NCI-H2196 treated with DMSO at 0.1 percent for 48 hours (cell line): ENCODE measurements around the gene KCNJ18.
"Not testable (repeated sequence)": the region's sequence is repeated elsewhere in the genome, so short reads cannot be mapped to it uniquely, and the experiment has no call there.

Experiments used
- DNase-seq: peaks from one replicate; lab custom pipeline; 2025; ENCODE audit not compliant: unreplicated experiment; lab: John Stamatoyannopoulos, UW

The KCNJ18 gene

GRCh38 chr17:21702029-21702428 is 9.7 kb downstream of the KCNJ18 start:
- DNase-seq = not testable (repeated sequence)

- DNase-seq = not testable (repeated sequence)
Observed at GRCh38 chr17:21702521-21702920, 10.2 kb downstream of the KCNJ18 start.

GRCh38 chr17:21702940-21703640 is 10.8 kb downstream of the KCNJ18 start:
- not testable (repeated sequence) for DNase-seq

- DNase-seq = not testable (repeated sequence)
Observed at GRCh38 chr17:21703891-21704872, 11.9 kb downstream of the KCNJ18 start.

GRCh38 chr17:21705021-21705601 is 12.8 kb downstream of the KCNJ18 start:
- DNase-seq = no peak

- not testable (repeated sequence) for DNase-seq
Observed at GRCh38 chr17:21705746-21706145, 13.4 kb downstream of the KCNJ18 start.

- DNase-seq = not testable (repeated sequence)
Observed at GRCh38 chr17:21706546-21706945, 14.2 kb downstream of the KCNJ18 start.

GRCh38 chr17:21707131-21707530 is 14.8 kb downstream of the KCNJ18 start:
- DNase-seq = not testable (repeated sequence)

GRCh38 chr17:21707711-21708611 is 15.6 kb downstream of the KCNJ18 start:
- DNase-seq = not testable (repeated sequence)

GRCh38 chr17:21708612-21709535 is 16.6 kb downstream of the KCNJ18 start:
- not testable (repeated sequence) for DNase-seq

- DNase-seq = not testable (repeated sequence)
Observed at GRCh38 chr17:21709994-21710393, 17.7 kb downstream of the KCNJ18 start.

- not testable (repeated sequence) for DNase-seq
Observed at GRCh38 chr17:21710486-21710885, 18.2 kb downstream of the KCNJ18 start.

- DNase-seq = no peak
Observed at GRCh38 chr17:21711182-21711581, 18.9 kb downstream of the KCNJ18 start.

GRCh38 chr17:21713020-21713419 is 20.7 kb downstream of the KCNJ18 start:
- DNase-seq = not testable (repeated sequence)

- DNase-seq = not testable (repeated sequence)
Observed at GRCh38 chr17:21713631-21714030, 21.3 kb downstream of the KCNJ18 start.

- not testable (repeated sequence) for DNase-seq
Observed at GRCh38 chr17:21714676-21715075, 22.4 kb downstream of the KCNJ18 start.

GRCh38 chr17:21715877-21716276 is 23.6 kb downstream of the KCNJ18 start:
- not testable (repeated sequence) for DNase-seq

- DNase-seq = not testable (repeated sequence)
Observed at GRCh38 chr17:21718971-21719370, 26.6 kb downstream of the KCNJ18 start.
